Measurements from ENCODE around the gene ARHGAP23. TPM values are rescaled to one million over a fixed set of nuclear protein-coding genes. Genes with fewer than 3 reads are reported as not detected.
"Not testable (repeated sequence)": the region's sequence is repeated elsewhere in the genome, so short reads cannot be mapped to it uniquely, and the experiment has no call there.

The ARHGAP23 gene
- total RNA-seq, 1 donor from 2014 or later: 68.6 TPM

DNA sequence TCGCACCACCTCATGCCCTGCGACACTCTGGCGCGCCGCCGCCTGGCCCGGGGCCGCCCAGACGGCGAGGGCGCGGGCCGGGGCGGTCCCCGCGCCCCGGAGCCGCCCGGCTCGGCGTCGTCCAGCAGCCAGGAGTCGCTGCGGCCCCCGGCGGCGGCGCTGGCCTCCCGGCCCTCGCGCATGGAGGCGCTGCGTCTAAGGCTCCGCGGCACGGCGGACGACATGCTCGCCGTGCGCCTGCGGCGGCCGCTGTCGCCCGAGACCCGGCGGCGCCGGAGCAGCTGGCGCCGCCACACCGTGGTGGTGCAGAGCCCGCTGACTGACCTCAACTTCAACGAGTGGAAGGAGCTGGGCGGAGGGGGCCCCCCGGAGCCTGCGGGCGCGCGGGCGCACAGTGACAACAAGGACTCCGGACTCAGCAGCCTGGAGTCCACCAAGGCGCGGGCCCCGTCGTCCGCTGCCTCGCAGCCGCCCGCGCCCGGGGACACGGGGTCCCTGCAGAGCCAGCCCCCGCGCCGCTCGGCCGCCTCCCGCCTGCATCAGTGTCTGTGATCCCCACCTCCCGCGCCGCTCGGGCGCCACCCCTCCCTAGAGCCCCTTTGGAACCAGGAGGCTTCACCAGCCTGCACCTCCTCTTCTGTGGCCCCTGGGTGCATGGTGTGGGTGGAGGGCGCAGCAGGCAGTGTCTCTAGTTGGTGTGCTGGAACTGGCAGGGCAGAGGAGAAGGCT, 82.3 kb downstream of the ARHGAP23 start:
- DNase-seq (ENCODE audit: low read depth): peak; percentile 77

DNA sequence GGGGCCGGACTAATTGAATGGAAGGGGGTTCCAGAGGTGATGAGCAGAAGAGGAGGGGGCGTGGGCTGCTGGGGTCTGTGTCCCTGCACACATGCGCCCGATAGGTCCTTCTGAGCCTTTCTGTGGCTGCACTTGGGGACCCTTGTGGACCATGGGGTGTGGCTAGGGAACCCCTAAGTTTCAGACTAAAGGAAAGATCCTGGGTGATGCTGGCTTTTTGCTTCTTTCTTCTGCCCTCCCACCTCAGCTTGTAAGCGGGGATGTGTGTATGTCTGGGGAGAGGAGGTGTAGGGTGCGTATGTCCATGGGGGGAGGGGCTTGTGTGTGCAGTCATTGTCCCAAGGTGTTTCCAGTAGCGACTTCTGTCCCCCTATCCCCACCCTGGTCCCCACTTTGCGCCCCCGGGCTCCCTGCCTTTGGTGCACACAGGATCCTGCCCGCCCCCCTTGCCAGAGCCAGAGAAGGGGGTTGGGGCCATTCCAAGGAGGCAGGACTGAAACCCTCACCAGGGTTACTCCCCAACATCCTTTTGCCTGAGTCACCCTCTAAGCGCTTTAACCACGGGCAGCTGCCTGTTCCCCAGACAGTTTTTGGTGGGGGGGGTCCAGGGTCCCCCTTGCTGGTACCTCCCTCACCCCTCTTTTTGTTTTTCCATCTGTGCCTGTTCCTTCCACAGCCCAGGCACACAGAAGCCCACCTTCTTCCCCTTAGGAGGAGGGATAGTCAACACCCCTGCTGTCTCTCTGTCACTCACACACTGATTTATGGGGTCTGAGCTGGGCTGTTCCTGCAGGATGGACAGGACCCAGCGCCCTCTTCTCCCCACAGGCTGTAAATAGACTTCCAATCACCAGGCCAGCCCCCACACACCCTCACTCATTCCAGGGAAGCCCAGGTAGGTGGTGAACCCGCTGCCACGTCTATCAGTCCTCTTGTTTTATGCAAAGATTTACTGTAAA, 83.2 kb downstream of the ARHGAP23 start:
- DNase-seq (ENCODE audit: low read depth): peak; percentile 81

DNA sequence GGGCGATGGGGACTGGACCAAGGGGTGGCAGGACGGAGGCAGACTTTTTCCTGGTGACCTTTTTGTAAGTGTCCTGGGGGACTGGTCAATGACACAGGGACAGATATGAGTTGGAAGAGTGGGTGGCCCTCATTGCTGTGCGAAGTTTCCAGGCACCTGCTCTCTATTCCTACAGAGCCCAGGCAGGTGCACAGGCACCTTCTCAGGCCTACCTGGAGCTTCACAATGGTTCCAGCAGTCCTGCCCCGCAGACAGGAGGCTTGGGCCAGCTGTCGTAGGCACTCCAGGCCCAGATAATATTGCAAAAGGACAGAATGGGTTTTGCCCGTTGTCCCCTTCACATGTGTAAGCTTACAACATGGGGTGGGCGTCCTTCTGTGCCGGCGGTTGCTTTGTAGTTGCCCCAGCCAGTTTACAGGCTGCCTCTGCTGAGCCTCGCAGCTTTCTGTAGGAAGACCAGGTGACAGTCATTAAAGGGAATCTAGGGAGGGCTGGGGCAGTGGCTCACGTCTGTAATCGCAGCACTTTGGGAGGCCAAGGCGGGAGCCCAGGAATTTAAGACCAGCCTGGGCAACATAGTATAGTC, 84.3 kb downstream of the ARHGAP23 start:
- DNase-seq (ENCODE audit: low read depth): no peak

DNA sequence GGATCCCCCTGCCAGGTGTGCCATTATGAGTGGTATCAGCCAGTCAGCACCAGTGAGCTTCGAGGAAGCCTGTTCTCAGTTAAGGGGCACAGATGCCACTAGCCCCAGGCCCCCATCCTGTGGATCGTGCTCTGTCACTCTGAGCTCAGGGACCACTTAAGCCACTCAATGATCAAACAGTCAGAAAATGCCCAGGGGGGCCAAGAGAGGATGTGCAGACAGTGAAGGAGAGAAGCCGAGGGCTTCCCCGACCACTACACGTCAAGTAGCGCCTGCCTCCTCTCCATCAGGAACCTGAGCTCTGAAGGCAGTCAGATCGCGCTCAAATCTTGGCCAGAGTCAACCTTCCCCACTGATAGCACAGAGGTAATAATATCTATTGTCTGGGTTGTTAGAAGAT, 98.3 kb downstream of the ARHGAP23 start:
- DNase-seq (ENCODE audit: low read depth): not testable (repeated sequence)

DNA sequence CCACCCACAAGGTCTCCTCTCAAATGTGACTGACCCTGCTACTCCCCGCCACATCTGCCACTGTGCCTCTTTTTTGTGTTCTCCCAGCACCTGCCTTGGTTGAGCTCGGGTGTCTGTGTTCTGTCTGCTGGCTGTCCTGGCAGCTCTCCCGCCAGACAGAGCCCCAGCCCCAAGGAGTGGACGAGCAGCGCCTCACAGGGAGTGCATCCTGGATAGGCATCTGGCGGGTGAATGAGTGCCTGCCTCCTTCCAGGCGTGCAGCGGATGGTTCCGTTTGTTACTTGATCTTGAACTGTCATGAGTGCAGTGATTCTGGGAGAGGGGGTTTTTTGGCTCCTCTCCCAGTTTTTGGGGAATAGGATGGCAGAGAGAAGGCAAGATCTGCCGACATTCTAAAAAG, 99.9 kb downstream of the ARHGAP23 start:
- DNase-seq (ENCODE audit: low read depth): not testable (repeated sequence)

DNA sequence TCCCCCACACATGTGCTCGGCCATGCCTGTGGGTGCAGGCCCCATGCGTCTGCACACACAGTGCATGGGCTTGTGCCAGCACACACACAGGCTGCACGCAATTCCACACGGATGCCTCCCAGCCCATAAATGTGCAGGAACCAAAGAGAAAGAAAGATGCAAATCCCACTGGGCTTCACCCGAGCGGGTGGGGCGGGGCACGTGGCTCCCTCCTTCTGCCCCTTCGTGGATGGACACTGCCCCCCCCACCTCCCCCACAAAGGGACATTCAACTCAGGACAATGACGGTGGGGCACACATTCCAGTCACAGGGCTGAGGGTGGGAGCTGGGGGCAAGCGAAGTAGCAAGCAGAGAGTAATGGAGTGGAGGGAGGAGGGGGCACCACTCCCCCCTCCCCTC, 102.6 kb downstream of the ARHGAP23 start:
- not testable (repeated sequence) for DNase-seq (ENCODE audit: low read depth)

DNA sequence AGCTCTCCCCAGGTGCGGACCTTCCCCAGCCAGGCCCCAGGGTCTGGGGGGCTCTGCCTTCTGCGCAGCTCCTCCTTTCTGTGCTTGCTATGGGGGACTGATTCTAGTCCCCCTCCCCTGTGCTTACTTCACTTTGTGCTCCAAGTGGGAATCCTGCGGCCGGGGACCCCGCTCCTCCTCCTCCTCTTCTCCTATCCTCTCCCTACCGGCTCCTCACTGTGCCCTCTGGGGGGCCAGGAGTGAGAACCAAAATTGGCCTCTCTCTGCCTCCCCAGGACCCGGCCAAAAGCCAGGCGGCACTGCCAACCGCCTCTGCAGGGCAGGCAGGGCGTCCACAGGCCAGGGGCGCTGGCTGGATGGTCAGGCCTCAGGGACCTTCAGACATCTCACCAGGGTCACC, 103.5 kb downstream of the ARHGAP23 start:
- DNase-seq (ENCODE audit: low read depth): not testable (repeated sequence)

DNA sequence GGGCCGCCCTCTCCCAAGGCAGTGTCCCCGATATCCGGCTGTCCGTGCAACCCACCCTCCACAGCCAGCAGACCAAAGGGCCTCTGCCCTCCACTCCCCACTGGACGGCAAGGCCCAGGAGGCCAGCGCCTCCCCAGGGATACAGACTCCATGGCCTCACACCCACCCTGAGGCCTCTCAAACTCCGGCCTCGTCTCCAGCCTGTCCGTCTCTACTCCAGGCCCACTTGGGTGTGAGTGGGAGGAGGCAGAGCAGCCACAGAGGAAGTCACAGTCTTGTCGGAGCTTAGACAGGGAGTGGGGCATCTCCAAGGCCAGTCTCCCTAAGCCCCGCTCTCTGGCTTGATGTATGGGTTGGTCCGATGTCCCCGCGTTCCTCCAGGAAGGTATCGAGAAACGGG, 104.2 kb downstream of the ARHGAP23 start:
- DNase-seq (ENCODE audit: low read depth): no peak

DNA sequence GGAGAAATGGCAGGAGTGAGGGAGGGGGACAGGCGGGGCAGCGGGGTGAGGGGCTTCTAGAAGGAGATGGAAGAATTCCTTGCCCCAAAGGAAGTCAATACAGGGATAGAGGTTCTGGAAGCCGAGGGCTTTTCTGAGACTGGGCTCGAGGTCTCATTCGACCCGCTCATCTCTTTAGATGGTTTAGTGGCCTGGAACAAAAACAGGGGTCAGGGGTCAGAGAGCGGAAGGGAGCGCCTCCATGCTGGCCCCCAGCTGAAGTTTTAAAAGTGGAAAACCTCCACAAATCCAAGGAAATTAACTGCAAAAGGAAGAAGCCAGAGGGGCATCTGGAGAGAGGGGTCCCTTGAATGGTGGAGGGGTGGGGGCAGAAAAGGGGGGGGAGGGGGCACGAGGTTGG, 105.0 kb downstream of the ARHGAP23 start:
- no peak for DNase-seq (ENCODE audit: low read depth)

DNA sequence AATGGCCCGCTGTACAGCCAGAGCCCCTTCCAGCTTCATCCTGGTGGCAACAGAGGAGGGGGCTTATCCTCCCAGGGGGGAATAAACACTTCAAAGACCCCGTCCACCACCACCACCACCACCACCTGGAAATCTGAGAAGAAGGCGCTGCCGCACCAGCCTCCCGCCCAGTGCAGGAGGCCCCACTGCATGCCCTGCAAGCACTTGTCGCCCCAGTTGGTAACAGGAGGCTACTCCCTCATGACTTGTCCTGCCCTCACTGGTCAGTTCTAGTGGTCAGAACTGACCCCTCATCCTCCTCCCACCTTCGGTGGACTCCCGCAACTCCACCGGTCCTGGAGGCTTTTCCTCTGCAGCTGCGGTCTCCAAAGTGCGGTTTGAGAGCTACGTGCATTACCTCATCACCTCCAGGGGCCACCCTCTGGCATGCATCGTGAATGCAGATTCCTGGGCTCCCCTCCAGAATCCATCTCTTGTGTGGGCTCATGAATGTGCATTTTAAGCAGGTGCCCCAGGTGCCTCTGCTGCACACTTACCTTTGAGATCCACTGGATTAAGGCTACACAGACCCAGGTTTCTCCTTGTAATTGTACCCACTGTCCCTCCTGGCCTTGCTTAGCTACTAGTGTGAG, 105.7 kb downstream of the ARHGAP23 start:
- no peak for DNase-seq (ENCODE audit: low read depth)

DNA sequence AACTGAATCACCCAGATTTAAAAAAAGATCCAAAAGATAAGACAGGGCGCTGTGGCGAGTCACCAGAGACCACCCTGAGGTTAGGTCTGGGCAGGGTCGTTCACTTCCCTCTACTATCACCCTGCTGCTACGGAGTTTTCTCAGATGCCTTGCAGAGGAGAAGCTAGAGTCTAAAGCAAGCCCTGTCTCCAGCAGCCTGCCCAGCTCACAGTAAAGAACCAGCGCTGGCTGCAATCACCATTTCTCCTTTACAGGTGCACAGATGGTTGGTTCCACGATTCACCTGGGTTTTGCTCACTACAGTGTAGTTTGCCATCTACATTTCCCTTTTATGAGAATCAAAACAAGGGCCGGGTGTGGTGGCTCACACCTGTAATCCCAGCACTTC, 106.2 kb downstream of the ARHGAP23 start:
- DNase-seq (ENCODE audit: low read depth): no peak

DNA sequence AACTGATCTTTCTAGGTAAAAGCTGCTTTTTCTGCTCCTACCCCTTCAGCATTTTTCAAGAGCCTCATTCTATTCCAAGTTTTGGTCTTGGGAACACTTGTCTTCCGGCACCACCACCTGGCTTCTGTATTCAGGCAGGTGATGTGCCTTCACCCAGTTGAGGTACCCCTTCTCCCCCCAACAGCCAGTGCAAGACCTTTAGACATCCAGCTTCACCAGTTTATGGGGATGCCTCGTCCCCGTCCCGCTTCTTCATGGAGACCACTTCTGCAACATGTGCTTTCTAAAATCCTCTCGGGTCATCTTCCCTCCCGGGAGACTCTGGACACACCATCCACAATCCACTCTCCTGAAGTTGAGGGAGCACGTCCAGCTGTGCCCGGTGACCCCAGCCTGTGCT, 107.6 kb downstream of the ARHGAP23 start:
- no peak for DNase-seq (ENCODE audit: low read depth)

DNA sequence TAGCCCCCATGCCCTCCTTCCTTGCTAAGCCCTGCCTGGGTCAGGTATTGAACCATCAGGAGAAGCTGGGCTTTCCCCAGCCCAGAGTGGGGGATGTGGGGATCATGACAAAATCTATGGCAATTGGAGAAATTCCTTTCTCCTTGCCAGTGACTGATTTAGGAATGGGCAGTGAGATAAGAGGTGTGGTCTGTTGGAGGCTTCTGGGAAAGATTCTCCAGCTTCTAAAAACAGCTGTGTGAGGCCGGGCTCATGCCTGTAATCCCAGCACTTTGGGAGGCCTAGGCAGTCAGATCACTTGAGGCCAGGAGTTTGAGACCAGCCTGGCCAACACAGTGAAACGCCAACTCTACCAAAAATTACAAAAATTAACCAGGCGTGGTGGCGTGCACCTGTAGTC, 108.4 kb downstream of the ARHGAP23 start:
- DNase-seq (ENCODE audit: low read depth): peak; percentile 42

DNA sequence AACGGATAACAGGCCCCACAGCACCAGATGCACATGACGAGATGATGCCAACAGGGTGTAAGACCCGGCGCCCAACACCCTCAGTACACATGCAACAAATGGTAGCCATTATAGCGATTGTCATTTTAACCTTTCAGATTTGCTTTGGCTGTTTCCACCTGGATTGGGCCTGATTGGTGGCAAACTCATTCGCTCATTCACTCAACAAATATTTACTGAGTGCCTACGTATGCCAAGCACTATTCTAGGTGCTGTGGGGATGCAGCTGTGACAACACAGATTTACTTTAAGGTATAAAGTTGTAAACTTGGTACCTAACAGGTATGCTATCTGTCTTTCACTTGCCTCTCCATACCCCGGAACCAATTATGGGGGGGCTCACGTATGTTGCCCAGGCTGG, 110.6 kb downstream of the ARHGAP23 start:
- DNase-seq (ENCODE audit: low read depth): no peak

DNA sequence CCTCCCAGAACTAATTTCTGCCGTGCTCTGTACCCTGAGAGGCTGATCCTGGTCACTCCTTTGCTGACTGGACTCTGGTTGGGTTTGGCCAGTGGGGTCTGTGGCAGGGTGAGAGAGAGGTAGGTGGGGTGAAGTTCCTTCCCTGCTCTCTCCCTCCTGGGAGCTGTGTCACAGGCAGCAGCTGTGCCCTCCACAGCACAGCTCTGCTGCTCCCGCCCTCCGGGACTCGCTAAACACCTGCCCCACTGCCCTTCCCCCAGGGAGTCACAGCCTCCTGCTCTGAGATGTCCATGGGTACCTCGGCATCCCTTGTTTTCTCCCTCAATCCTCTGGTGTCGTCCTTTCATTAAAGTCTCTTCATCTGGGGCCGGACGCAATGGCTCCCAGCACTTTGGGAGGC, 111.1 kb downstream of the ARHGAP23 start:
- DNase-seq (ENCODE audit: low read depth): peak; percentile 31

DNA sequence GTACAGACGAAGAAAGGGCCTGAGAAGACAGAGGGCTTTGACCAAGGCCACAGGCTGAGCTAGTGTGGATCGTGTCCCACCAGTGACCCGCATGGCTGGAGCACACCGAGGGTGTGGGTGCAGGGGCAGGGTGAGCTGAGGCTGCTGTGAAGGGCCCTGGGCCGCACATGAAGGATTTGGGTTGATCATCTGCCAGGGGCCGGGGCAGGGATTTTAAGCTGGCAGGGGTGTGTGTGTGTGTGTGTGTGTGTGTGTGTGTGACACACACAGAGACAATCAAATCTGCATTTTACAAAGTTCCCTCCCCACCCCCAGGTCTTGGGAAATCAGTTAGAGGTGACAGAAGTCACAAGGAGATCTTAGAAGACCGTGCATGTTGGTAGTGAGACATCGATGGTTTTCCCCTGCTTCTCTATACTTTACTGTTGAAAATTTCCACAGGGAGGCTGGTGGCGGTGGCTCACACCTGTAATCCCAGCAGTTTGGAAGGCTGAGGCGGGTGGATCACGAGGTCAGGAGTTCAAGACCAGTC, 112.3 kb downstream of the ARHGAP23 start:
- DNase-seq (ENCODE audit: low read depth): no peak

DNA sequence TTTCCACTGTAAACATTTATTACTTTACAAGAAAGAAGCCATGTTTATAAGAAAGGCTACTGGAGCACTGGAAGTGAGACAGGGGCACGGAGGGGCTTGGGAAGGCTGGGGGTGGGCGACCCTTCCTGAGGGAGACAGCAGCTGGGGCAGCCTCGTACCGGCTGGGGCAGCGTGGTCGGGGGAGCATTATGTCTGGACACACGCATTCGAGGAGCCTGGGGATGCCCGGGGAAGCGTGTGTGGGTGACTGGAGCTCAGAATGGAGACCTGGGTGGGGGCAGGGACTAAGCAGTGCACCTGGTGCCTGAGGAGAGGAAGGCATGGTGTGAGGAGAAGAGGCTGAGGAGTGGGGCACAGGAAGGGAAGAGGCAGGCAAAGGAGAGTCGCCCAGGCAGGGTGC, 113.0 kb downstream of the ARHGAP23 start:
- DNase-seq (ENCODE audit: low read depth): no peak

DNA sequence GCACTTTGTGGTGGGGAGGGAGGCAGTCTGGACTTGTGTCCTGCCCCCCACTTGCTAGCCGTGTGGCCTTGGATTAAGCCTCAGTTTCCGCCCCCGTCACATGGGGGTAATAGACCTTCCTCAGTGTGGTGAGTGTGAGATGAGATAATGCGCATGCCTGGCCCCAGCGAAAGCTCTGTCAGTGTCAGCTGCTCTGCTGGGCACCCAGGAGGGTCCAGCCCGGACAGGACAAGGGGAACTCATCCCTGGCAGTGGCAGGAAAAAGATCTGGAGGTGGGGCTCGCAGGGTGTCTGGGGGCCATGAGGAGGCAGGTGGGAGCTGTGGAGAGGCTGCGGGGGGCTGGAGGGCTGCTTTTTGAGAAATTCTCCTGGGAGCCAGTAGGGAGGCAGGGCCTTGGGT, 114.0 kb downstream of the ARHGAP23 start:
- DNase-seq (ENCODE audit: low read depth): no peak

DNA sequence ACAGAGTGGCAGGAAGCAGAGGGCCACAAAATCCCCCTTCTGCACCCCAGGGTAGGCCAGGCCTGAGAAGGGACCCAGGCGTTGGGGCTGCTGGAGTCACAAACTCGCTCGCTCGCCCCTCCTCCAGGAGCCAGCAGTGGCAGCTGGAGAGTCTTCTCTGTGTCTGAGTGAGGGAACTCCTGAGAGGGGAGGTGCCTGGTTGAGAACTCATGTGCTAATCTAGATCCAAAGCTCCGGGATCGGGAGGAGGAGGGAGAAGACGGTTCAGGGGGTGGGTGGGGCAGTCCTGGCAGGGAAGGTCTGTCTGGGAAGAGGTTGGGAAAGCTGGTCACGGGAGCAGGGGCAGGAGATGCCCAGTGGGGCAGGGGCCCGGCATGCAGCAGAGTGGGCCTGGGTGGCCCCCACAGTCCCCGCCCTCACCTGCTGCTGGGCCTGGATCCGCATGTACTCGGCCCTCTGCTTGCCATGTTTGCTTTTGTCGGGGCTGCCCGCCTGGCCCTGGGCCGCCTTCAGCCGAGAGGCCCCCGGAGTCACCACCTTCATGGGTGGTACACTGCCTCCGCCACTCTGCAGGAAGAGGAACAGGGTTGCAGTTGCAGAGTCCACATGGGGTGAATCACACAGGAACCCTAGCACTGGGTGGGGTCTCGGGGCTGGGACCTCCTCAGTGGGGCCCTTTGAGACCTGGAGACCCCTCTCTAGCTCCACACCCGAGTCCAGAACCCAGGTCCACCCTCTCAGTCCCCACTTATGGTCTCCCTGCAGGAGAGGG, 115.3 kb downstream of the ARHGAP23 start:
- DNase-seq (ENCODE audit: low read depth): no peak

DNA sequence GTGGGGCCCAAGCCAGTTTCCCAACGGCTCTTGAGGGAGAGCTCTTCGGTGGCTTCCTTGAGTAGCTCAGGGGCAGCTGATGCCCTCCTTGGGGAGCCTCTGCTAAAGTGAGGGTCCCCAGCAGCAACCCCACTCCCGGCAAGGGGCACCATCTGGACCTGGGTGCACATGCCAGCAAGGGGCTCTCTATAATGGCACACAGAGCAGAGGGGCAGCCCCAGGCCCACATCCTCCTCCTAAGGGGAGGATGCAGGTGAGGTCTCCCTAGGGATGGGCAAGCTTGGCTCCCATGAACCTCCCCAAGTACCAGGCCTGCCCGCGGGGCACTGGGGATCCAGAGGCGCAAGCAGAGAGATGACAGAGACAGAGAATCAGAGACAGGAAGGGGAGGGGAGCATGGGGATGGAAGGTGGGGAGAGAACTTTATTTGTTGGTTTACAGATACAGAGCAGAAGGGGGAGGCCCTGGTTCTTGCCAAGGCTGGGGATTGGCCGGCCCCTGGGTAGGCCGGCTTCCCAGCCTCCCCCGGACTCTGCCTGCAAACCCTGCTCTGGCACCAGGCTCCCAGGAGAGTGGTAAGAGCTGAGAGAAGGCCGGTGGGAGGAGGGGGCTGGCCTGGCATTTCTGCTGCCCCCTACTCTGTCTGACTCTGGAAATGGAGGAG, 116.0 kb downstream of the ARHGAP23 start:
- DNase-seq (ENCODE audit: low read depth): no peak
